ENCODE data around the gene LEMD1.
A peak's percentile ranks its signal among the peaks of the same experiment; 100 is the strongest.
"Not testable (repeated sequence)": the region's sequence is repeated elsewhere in the genome, so short reads cannot be mapped to it uniquely, and the experiment has no call there.

Gene LEMD1

DNA sequence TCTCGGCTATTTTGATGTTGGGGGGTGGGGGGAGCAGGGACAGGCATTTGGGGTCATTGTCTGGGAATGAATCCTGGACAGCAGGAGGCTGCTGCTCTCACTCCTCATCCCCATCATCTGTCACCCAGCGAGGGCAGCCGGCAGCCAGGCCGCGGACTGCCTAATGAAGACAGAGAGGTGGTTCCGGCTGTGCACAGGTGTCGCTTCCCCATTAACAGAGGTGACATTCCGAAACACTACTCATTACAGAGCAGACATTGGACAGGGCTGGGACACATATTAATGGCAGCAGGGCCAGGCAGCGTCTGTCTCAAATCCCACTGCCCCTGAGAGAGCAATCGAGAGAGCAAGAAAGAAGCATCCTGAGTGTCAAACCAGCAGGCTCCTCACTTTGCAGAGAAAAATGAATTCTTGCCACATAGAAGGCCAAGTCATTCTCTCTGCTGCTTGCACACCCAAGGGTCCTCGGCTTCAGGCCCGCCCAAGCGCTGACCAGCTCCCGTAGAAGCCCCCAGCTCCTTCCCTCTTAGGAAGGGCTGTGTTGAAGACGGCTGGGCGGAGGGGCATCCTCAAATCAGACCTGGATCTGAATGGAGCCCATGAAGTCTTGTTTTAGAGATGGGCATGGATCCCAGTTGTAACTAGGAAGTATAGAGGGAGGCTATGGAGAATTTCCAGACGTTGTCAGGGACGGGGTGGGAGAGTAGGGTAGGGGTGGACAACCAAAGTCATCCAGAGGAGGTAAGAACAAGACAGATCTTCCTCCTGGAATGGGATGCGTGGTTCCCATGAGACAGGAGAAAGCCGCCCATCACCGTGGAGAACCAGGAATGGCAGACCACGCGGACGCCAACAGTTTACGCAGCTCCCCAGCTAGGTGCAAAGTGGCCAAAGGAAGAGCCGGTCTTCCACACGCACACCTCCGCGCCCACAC is 8.2 kb upstream of the LEMD1 start:
- no peak for DNase-seq

DNA sequence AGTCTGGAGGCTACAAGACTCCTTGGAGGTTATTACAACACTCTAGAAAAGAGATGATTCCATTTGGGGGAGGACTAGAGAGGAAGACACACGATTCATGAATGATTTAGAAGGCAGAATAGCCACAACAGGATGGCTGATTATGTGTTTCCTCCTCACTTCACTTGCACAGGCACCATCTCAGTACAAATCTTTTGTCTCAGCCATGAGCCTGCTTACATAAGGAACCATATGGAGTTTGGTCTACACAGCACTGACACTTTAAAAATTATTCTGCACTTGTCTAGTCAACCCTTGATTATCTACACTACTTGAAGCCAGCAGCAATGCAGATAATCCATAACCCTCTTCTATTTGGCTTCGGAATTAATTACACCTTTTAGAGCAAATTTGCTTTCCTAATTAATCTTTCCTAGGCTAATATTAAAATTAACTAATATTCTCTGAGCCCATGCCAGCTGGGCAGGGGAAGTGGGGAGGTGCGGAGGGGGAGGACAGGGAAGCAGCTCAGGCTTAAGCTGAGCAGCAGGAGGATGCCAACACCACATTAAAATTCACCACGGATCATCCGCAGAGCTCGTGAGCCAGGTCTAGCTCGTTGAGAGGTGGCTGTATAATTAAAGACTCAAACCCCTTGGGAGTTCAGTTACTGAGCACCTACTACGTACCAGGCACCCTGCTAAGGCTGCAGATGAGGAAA is 3.2 kb upstream of the LEMD1 start:
- no peak for DNase-seq

DNA sequence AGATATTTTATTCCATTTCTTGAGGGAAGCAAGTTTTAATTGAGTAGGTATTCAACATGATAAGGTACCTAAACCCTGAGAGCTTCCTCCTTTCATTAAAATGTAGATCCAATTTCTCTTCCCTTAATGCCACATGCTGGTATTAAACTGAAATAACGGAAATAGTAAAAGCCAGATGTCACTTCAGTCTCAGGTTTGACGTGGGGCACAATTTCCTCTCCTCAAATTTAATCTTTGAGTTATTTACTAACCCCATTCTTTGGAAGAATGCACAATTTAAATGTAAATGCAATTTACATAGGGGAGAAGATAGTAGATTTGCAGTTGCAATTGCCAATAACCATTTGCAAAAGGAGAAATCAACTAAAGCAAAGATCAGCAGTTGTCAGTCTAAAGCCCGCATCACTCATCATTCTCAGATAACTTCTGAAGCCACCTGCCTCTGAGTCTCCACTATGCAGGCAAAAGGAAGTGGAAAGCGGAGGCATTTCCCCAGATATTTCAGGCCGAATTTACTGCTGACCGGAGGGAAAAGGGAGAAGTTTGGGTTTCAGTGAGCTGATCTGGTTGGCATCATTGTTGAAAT is 2.1 kb upstream of the LEMD1 start:
- no peak for DNase-seq

DNA sequence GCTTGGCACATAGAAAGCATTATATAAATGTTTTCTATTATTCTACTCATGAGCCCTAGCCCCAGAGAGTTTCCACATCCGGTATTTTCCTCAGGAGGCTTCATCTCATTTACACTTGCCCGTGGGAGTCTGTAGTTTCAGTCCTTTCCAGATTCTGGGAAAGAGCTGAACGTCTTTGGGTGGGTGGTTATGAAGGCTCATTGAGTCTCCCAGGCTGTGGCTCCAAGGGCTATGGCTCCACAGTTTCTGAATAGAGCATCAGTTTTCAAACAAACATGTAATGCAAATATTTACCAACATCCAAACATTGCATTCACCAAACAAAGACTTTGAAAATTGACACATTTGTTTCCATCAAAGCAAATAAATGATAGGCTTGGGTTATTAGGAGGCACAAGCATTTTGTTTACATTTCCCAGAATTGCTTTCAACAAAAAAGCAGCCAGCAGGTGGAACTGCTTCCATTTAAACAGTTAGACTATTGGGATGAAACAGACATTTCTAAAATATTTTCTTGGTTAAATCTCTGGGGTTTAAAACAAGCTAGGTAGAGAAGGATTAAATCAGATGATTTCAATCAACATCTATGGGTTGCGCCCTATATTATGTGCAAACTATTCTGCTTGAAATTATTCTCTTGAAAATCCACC is 1.3 kb upstream of the LEMD1 start:
- DNase-seq: no peak

DNA sequence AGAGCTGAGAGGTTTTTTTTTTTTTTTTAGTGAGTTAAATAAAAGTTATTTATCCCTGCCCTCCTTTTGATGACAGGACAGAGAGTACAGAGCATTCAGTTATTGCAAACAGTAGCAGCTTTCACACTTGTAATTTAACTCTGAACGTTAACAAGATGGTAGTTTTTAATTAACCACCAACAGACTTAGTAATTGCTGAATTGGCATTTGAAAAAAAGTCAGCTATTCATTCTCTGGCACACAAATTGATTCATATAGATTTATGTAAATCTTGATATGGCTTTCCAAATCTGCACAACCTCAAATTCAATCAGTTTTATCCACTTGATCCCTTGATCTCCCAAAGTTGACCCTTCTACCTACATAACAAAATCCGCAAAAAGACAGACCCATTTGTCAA is 918 bp downstream of the LEMD1 start:
- DNase-seq: no peak

DNA sequence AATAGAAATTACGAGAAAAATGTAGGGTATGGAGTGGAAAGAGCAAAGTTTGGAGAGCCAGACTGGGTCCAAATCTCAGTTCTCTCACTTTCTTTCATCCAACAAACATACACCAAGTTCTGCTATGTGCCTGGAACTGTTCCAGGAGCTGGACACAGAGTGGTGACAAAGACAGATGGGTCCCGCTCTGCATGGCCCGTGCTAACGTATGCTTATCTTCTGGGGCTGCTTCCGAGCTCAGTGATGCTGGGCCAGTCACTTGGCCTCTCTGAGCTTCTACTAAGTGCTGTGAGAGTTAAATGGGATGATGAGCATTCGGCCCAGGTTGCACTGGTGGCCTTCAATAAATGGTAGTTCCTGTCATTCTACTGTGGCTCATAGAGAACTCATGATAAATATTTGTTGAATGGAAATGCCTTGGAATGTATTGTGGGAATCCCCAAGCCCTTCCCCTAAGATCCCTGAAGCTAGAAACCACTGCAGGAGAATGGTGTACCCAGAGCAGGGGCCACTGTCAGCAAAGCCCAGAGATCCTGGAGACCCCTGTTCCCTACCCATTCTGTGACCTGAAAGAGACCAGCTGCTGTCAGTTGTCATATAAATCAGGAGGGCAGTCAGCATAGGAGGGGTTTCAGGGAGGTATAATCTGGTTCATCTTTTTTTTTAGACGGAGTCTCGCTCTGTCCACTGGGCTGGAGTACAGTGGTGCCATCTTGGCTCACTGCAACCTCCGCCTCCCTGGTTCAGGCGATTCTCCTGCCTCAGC is 3.8 kb downstream of the LEMD1 start:
- DNase-seq: no peak

DNA sequence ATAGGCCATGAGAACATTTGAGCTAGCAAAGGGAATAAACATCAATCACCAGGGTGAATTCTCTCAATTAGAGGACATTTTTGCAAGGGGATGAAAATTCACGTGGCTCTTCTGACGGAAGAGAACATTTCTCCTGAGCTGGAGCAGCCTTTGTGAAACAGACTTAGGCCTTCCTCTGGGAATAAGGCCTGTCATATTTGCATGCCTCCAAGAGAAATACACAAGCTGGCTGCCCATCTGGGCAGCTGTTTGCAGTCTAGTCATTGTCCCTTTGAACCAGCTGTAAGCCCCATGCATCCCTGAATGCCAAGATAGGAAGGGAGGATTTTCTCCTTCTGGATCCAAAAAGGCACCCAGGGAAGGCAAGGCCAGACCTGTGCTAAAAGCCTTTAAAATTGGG is 5.5 kb downstream of the LEMD1 start:
- no peak for DNase-seq

DNA sequence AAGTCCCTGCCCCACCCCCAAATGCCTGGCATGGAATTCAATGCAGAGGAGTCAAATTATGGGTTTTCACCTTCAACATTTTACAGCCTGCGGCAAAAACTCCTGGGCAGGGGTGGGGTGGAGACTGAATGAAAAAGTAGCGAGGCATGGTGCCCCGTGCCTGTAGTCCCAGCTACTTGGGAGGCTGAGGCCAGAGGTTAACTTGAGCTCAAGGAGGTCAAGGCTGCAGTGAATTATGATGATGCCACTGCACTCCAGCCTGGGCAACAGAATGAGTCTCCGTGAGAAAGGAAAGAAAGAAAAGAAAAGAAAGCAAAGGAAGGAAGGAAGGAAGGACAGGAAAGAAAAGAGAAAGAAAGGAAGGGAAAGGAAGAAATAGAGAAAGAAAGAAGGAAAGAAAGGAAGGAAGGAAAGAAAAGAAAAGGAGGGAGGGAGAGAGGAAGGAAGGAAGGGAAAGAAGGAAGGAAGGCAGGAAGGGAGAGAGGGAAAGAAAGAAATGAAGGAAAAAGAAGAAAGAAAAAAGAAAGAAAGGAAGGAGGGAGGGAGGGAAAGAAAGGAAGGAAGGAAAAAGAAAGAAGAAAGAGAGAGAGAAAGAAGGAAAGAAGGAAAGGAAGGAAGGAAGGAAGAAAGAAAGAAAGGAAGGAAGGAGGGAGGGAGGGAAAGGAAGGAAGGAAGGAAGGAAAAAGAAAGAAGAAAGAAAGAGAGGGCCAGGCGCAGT is 11.1 kb downstream of the LEMD1 start:
- DNase-seq: no peak

DNA sequence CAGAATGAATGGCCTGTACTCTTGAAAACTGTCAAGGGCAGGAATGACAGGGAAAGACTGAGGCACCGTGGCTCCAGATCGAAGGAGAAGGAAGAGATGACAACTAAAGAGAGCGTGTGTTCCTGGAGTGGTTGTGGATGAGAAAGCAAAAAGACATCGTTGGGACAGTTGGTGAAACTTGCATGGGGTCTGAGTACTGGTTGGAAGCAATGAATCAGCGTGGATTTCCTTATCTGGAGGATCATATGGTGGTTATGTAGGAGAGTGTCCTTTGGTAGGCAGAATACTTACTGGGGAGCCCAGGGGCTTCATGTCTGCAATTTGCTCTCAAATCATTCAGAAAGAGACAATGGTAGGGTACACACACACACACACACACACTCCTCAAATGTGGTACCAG is 13.9 kb downstream of the LEMD1 start:
- DNase-seq: no peak

DNA sequence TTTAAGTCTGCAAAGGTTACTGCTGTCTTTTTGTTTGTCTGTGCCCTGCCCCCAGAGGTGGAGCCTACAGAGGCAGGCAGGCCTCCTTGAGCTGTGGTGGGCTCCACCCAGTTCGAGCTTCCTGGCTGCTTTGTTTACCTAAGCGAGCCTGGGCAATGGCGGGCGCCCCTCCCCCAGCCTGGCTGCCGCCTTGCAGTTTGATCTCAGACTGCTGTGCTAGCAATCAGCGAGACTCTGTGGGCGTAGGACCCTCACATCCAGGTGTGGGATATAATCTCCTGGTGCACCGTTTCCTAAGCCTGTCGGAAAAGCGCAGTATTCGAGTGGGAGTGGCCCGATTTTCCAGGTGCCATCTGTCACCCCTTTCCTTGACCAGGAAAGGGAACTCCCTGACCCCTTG is 15.6 kb downstream of the LEMD1 start:
- DNase-seq: not testable (repeated sequence)

DNA sequence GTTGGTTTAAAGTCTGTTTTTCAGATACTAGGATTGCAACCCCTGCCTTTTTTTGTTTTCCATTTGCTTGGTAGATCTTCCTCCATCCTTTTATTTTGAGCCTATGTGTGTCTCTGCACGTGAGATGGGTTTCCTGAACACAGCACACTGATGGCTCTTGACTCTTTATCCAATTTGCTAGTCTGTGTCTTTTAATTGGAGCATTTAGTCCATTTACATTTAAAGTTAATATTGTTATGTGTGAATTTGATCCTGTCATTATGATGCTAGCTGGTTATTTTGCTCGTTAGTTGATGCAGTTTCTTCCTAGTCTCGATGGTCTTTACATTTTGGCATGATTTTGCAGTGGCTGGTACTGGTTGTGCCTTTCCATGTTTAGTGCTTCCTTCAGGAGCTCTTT is 17.4 kb downstream of the LEMD1 start:
- not testable (repeated sequence) for DNase-seq

DNA sequence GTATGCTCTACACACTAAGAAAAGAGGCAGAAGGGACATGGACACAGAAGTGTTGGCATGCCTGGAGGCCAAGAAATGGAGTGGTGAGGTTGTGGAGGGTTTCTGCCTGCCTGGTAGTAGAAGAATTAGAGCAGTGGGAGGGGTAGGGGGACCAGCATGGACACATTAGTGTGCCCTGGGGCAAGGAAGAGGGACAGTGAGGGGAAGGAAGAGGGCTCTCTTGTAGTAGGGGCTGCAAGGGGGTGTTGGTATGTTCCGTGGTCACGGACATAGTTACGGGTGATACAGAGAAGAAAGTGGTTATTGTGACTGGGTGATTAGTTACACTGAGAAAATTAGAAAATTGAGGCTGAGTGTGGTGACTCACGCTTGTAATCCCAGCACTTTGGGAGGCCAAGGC is 23.3 kb downstream of the LEMD1 start:
- DNase-seq: no peak

DNA sequence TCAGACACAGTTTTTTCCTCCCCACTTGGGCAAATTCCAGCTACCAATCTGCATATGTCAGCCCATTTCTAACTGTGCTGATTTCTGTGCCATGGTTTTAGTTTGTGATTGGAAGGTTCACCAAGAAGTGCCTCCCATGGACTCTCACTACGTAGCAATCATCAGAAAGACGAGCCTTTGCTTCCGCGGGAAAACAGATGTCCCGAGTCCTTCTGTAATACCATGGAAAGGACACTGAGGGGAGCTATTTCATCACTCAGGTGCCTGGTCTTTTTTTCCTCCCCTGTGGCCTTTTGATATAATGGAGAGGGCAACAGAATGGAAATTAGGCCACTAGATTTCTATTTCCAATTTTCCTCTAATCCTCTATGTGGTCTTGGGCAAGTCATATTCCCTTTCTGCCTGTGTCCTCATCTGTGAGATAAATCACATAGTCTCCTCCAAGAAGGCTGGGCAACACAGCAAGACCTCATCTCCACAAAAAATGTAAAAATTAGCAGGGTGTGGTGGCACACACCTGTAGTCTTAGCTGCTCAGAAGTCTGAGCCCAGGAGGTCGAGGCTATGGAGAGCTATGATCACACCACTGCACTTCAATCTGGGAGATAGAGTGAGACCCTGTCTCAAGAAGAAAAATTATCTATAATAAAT is 24.8 kb downstream of the LEMD1 start:
- peak; percentile 79 to 80 for DNase-seq

DNA sequence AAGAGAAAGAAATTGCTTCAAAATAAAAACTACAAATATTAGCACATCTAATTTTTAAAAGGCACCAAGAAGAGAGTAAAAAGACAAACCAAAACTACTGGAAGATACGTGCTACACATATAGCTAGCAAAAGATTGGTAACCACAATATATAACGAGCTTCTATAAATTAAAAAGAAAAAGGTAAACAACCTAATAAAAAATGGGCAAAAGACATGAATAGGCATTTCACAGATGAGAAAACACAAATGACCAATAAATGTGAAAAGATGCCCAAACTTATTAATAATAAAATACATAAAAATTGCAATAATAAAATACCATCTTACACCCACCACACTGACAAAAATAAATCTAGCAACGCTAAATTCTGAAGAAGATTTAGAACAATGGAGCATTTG is 26.2 kb downstream of the LEMD1 start:
- no peak for DNase-seq

DNA sequence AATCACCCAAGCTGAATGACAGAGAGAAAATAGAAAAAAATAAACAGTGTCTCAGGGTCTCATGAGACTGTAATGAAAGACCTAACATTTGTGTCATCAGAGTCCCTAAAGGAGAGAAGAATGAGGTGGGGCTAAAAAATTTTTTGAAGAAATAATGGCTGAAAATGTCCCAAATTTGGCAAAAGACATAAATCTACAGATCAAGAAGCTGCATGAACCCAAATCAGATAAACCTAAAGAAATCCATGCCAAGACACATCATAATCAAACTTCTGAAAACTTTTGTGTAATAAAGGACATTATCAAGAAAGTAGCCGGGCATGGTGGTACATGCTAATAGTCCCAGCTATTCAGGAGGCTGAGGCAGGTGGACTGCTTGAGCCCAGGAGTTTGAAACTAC is 29.2 kb downstream of the LEMD1 start:
- DNase-seq: no peak

DNA sequence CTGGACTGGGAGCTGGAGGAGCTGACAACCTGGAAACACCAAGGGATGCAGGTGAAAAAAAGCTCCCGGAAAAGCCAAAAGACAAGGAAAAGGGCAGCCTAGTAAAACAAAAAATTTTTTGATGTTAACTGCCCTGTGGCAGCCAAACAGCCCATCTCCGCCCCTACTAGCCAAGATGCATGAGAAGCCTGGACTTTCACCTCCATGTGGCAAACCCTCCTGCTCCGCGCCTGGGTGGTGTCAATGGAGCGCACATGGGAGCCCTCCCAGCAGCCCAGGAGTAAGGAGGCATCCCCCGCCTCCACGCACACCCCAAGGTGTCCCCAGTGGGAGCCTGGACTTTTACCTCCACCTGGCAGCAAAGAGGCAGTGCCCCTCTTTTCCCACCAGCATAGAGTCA is 30.5 kb downstream of the LEMD1 start:
- DNase-seq: no peak

DNA sequence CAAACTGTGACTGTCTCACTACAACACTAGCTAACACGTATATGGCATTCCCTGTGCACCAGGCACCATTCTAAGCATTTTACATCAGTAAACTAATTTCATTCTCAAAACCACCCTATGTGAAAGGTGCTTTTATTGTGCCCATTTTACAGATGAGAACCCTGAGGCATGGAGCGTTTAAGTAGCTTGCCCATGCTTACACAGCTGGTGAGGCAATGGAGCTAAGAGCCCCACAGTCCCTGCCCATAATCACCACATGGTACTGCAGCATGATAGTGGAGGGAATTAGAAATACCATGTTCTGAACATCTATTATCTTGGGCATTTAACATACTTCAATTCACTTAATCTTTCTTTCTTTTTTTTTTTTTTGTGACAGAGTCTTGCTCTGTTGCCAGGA is 34.0 kb downstream of the LEMD1 start:
- DNase-seq: no peak

DNA sequence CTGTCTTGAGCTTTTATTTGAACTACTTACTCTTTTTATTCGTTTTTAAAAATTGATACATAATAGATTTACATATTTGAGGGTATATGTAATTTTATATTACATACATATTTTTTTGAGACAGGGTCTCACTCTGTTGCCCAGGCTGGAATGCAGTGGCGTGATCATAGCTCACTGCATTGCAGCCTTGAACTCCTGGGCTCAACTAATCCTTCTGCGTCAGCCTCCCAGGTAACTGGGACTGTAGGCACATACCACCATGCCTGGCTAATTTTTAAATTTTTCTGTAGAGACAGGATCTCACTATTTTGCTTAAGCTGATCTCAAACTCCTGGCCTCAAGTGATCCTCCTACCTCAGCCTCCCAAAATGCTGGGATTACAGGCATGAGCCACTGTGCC is 38.9 kb downstream of the LEMD1 start:
- DNase-seq: not testable (repeated sequence)

DNA sequence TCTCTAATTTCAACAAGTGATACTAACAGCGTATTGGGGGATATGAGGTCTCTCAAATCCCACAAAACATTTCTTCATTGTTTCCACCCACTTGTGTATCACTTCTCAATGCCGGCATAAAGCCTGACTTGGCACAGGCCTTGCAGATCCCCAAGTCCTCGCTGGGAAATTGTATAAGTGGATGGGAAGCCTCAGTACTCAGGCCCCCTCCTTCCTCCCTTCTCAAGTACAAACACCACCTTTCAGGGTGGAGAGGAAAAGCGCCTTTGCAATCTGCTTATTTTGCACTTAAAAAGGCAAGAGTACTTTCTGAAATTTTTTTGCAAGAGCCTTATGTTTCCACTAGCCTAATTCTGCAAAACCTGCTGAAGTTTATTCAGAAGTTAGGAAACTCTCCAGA is 39.3 kb downstream of the LEMD1 start:
- no peak for DNase-seq

DNA sequence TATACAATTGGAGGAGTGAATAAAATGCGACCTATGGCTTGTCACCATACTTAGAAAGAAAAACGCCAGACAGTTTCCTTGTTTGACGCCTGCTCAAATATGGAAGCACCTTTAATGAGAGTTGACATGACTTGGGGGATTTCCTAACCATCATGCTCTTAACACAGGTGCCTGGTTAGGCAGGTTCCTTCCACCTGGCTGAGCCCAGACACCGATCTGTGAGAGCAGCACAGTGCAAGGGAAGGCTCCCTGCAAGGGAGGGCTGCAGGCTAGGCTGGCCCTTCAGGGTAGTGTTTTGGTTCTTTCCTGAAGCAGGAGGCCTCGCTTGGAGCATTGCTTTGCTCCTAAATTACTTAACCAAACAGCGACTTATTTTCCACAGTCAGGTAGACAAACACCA is 40.6 kb downstream of the LEMD1 start:
- DNase-seq: no peak

DNA sequence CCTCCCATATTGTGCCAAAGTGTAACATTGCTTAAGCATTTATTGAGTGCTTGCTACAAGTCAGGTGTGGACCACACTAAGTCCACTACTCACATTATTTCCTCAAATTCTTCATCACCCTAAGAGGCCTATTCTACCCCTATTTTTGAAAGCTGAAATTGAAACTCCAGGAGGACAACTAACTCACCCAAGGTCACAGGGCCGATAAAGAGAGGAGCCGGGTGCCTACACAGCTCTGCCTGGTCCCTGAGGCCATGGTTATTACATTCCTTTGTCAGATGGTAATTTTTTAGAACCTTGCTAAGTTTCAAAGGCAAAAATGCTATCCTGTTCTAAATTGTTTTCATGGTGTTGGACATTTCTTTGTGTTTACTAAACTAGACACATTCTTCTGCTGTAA is 41.0 kb downstream of the LEMD1 start:
- DNase-seq: no peak

DNA sequence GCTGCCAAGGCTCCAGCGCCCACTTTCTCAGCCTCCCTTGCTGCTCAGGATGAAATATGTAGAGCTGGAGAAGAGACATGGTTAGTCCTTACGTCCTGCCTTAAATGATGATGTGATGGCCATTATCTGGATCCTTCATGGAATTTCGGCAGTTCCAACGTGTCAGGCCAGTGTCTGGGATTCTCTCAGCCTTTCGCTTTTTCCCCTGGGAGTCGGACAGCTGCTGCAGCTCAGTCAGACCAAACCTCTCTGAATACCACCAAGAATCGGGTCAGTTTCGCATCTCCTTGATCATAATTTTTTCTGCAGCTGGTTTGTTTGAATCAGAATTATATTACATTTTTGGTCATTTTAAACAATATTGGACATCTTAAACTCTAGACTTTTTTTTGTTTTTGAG is 42.8 kb downstream of the LEMD1 start:
- DNase-seq: no peak
